GM12872 (cell line): ENCODE data around the gene NAGK.
A peak's percentile ranks its signal among the peaks of the same experiment; 100 is the strongest.

Source experiments
- CTCF ChIP-seq: IDR thresholded peaks from 3 replicates; pipeline ENCODE4 v1.5.1; 2011; ENCODE audit warnings: low read depth, mild to moderate bottlenecking, low read length, moderate library complexity; ENCODE audit not compliant: insufficient read depth

Gene NAGK

GRCh38 chr2:71049704-71050360 is 18.6 kb upstream of the NAGK start:
- peak; percentile 43; the same call in 2 of the 3 replicates for TF ChIP-seq CTCF

- no peak for TF ChIP-seq CTCF
These were observed 8.2 kb upstream of the NAGK start for GRCh38 chr2:71060211-71060610.

- no peak for TF ChIP-seq CTCF
These were observed 7.6 kb upstream of the NAGK start for GRCh38 chr2:71060871-71061270.

- no peak for TF ChIP-seq CTCF
These were observed 5.2 kb upstream of the NAGK start for GRCh38 chr2:71063216-71063615.

- no peak for TF ChIP-seq CTCF
These were observed 4.3 kb upstream of the NAGK start for GRCh38 chr2:71064110-71064611.

GRCh38 chr2:71064754-71065621 is 3.5 kb upstream of the NAGK start:
- no peak for TF ChIP-seq CTCF

GRCh38 chr2:71066856-71067255 is 1.6 kb upstream of the NAGK start:
- TF ChIP-seq CTCF: no peak
